ENCODE measurements around the gene PRIMA1. TPM values are rescaled to one million over a fixed set of nuclear protein-coding genes. Genes with fewer than 3 reads are reported as not detected.
A peak's percentile ranks its signal among the peaks of the same experiment; 100 is the strongest.
"Not testable (repeated sequence)": the region's sequence is repeated elsewhere in the genome, so short reads cannot be mapped to it uniquely, and the experiment has no call there.

The PRIMA1 gene
- polyA plus RNA-seq (ENCODE audit: insufficient read length in 10 of 10), result 1 to 10 TPM; 2.1 to 4.4 (median 3.3) TPM
- long read RNA-seq, donor 1, partial matches to known transcripts, result 0 of 1 reads
- long read RNA-seq, donor 1, other reads (novel, unspliced or antisense), result 0 of 1 reads
- long read RNA-seq, donor 2, result 0 reads
- long read RNA-seq, donor 3, result 0 reads
- long read RNA-seq, donor 4, result 0 reads
- long read RNA-seq, donor 5, result 0 reads
- long read RNA-seq, donor 6, result 0 reads
- long read RNA-seq, donor 7, result 0 reads
- long read RNA-seq, donor 8, result 0 reads
- long read RNA-seq, donor 9, result 0 reads

GRCh38 chr14:93788293-93788542 lies at the start of gene PRIMA1:
TSS of gene PRIMA1 (minus strand) at chr14:93788485. CDS start at chr14:93787718, 767 bp downstream.
- DNase-seq, result no peak

- no peak for DNase-seq
Measured at GRCh38 chr14:93834699-93835371, 46.5 kb upstream of the PRIMA1 start.

DNA sequence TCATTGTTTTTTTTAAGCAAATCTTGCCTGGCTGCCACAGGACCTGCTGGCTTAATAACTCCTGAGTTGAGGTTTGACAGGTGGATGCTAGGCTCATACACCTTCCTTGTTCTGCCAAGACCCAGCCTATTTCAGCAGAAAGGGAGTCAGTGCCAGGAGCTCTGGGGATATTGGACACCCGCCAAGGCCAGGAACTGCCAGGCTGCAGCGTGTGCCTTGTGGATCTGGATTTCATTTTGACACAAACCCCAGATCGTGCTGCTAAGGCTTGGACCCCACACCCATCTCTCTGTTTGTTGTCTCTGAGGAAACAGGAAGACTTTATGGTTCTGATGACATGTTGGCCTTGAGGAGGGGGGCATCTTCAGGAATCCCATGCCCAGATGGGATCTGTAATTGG lies 44.4 kb upstream of the PRIMA1 start:
- peak in 1 of 3 donors; percentile 44 for DNase-seq

GRCh38 chr14:93832081-93832480 lies 43.8 kb upstream of the PRIMA1 start:
- no peak for DNase-seq

DNA sequence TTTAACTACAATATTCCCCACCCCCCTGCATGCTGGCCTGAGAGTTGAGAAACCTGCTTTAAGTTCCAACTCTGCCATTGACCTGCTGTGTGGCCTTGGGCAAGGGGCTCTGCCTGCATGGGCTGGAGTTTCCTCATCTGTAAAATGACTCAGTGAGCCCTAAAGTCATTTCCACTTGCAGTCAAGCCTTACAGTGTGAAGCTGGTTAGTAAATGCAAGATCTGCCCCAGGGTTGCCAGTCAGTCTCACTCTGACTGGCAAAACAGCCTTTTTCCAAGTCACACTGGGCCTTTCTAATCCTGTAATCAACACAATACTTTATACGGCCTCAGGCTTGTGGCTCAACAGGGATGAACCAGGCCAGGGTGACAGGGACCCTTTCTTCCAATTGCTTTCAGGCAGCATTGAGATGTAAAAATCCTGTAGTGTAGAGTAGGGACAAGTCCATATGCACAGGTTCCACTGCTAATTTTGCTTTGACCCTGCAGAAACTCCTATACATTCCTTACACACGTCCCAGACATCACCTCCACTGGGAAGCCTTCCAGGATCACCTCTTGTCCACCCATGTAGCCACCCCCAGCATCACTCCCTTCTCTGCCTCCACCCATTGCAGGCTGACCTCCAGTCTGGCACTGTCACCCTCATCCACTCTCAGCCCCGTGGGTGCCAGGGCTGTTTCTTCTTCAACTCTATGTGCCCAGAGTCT lies 42.6 kb upstream of the PRIMA1 start:
- DNase-seq, result no peak

DNA sequence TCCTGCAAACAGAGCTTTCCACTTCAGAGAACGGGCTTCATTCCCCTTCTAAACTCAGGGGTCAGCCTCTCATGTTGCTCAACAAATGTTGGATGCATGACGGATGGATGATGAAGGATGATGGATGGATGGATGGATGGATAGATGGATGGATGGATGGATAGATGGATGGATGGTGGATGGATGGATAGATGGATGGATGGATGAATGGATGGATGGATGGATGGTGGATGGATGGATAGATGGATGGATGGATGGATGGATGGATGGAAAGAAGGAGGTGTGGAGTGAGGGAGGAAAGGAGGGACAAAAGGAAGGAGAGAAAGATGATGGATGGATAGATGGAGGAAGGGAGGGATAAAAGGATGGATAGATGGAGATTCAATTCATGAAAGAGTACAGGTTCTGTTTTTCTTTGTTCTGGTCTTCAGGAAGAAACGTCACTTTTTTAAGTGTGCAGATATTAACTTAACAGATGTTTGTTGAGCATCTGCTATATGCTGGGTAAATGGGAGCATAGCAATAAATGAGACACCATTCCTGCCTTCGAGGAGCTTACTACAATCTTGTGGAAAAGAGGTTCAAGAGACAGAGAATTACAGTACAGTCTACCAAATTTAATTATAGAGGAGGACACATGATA lies 41.7 kb upstream of the PRIMA1 start:
- no peak for DNase-seq

- no peak for DNase-seq
Measured at GRCh38 chr14:93825235-93825553, 36.9 kb upstream of the PRIMA1 start.

- DNase-seq, result no peak
Measured at GRCh38 chr14:93824518-93825234, 36.4 kb upstream of the PRIMA1 start.

GRCh38 chr14:93824076-93824475 lies 35.8 kb upstream of the PRIMA1 start:
- no peak for DNase-seq

- DNase-seq, result no peak
Measured at GRCh38 chr14:93821051-93821450, 32.8 kb upstream of the PRIMA1 start.

DNA sequence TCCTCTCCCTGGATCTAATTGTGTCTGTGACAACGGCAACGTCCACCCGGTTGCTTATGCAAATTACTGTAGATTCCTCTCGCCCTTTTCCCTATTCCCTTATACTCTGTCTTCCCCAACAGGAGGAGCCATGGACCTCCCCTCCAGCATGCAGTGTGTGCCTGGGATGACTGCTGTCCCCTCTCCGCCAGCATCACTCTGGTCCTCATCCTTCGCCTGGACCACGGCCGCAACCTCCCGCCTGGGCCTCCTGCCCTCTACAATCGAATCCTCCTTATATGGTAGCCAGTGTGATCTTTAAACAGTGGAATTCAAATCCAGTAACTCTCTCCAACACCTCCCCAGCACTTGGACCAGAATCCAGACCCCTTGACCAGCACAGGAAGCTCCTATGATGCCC lies 30.6 kb upstream of the PRIMA1 start:
- no peak for DNase-seq

GRCh38 chr14:93811676-93812075 lies 23.4 kb upstream of the PRIMA1 start:
- DNase-seq, result no peak

GRCh38 chr14:93811020-93811419 lies 22.7 kb upstream of the PRIMA1 start:
- no peak for DNase-seq

DNA sequence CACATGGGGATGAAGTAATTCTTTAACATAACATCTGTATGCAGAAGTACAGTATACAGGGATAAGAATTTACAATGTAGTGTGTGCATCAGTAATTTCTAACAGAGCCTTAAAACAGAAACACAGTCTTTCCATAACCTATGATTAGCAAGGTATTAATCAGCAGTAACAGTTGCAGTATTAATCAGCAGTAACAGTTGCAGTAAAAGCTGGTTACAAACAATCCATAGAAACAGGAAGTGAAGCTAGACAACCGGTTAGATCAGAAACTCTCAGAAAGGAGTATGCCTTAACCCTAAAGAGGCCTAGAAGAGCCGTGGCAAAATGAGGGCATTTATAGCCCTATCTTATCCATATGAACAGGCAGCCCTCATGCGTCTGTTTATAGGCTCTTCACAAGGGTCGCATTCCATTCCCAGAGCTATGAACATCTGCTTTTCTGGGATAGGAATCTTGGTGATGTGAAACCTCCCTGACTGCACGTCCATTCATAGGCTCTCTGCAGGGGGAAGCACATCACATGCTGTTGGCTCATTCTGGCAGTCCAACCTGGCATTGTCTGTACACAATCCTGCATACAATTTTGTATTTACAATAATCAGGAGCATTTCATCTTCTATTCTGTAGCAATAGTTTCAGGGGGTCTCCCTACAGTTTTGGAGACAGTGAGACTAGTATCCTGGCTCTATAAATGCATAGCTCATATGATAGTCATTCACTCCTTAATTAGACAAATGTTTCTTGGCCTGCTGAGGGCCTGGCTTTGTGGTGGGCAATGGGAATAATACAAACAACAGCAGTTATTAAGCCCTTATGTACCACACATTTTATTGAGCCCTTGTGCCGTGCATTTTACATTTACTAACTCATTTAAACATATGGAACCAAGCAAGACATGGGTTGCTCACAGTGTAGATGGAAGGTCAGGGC lies 21.5 kb upstream of the PRIMA1 start:
- DNase-seq, result not testable (repeated sequence)

DNA sequence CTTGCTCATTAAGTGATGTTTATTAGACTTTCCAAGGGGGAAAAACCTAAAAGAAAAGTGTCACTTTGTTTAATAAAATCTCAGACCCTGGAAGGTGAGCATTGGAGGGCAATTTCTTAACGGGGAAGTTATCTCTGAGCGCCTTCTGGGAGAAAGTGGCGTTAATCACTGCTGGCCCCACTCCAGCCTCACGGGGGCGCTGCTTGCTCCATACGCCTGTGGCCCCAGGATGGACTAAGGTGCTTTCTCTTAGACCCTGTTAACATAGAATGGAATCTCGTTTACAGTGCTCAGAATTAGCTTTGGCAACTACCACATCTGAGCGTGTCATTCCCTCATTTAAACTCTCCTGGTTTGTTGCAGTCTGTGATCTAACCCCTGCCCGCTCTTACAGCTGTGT lies 16.4 kb upstream of the PRIMA1 start:
- DNase-seq, result no peak

DNA sequence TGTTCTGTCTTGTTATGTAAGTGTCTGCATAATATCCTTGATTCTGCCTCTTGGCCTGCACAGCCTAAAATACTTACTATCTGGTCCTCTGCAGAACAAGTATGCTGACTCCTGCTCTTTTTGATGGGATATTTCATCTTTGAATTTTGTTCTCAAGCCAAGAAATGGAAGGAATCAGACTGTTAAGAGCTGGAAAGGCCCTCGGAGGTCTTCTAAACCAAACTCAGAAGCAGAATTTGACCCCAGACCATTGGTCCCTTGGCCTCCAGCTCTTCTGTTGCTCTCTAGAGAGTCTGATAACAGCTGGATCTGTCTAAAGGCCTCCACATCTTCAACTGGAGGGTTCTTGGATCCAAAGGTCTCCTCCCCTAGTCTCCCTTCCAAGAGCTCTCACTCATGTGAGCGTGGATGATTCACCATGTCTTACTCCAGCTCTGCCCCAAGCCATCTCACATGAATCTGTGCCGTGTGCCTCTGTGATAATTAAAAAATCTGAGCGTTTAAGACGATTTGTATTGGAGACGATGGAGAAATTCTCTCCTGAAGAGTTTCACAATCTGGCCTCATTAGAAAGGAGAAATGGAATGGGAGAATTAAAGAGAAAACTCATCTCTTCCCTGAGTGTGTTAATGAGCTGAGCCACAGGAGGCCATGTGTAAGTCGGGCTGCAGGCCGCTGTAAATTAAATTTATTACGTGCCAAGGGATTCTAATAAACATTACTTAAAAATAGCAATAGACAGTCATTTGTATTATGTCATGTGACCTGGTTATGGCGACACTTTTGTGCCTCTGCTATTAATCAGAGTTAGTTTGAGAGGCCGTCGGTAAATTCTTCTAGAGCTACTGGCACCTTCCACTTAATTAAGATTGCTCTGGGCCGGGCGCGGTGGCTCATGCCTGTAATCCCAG lies 15.4 kb upstream of the PRIMA1 start:
- no peak for DNase-seq

- DNase-seq, result no peak
Measured at GRCh38 chr14:93799989-93800921, 12.0 kb upstream of the PRIMA1 start.

DNA sequence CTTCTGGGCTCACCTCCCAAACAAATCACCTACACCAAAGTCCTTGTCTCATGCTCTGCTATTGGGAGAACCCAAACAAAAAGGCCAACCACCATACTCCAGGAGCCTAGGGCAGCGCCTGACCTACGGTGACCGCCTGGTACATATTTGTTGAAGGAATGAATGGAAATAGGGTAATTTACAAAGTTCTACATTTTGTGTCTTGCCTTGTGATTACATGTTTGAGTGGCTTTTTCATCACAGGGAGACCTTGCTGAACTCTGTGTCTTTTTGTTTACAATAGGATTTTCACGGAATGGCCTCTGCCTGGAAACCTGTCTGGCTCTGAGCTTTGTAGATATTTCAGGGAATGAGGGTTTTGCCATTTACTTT lies 11.3 kb upstream of the PRIMA1 start:
- DNase-seq, result no peak

GRCh38 chr14:93797536-93797935 lies 9.3 kb upstream of the PRIMA1 start:
- no peak for DNase-seq

All from muscle of back (tissue), 13 donors.